HAP-1 (cell line): ENCODE data around the gene C2CD4C.

Experiments
- DNase-seq, 2 experiments: peaks; one replicate each; pipeline ENCODE4 v3.0.0-alpha.2; 2016 to 2020; ENCODE audit warnings: low spot score in 2 of 2
- H3K27me3 ChIP-seq: fragments of 250-450 bp; sonication (Bioruptor Pico); 2 replicates; pipeline ENCODE4 v1.5.1; 2020; ENCODE audit warnings: low read depth, mild to moderate bottlenecking, moderate library complexity
- H3K36me3 ChIP-seq: fragments of 250-450 bp; sonication (Bioruptor Pico); replicated peaks from 2 replicates; pipeline ENCODE4 v1.5.1; 2020; ENCODE audit warnings: mild to moderate bottlenecking
- H3K4me1 ChIP-seq: fragments of 250-450 bp; sonication (Bioruptor Pico); 2 replicates; pipeline ENCODE4 v1.5.1; 2020; ENCODE audit warnings: mild to moderate bottlenecking
- H3K4me3 ChIP-seq: fragments of 250-450 bp; sonication (Bioruptor Pico); 2 replicates; pipeline ENCODE4 v1.5.1; 2020; ENCODE audit warnings: mild to moderate bottlenecking, moderate library complexity
- H3K9me3 ChIP-seq: fragments of 250-450 bp; sonication (Bioruptor Pico); 2 replicates; pipeline ENCODE4 v1.5.1; 2020; ENCODE audit warnings: mild to moderate bottlenecking, moderate library complexity
- in situ Hi-C: fragments of 300-500 bp; cut with MboI; formaldehyde crosslinking; loops from 3 replicates; pipeline ENCODE4 v1.14.3; 2020; ENCODE audit warnings: low sequenced_read_pairs, inconsistent platforms, mixed read lengths

C2CD4C gene

DNA sequence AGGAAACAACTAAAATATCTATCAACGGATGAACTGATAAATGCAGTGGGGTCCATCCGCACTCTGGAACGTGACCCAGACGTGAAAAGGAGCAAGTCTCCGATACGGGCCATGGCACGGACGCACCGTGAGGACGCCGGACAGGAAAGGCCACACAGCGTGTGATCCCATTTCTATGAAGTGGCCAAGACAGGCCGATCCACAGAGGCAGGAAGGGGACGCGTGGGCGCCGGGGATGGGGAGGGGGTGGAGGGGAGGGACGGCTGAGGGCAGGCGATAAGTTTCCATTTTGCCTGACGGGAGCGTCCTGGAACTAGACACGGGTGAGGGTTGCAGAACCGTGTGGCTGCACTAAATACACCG is 38.1 kb upstream of the C2CD4C start:
- DNase-seq: no peak
- no peaks in the 10 kb centered on the region for H3K4me1 ChIP-seq
- in situ Hi-C loops: loop anchor here (10.0 kb wide), 1 partner anchor 122 kb away; no protein-coding TSS in a partner anchor
- no peak overlapping the region for H3K4me3 ChIP-seq
- H3K27me3 ChIP-seq: no peaks in the 10 kb centered on the region
- no peaks in the 10 kb centered on the region for H3K36me3 ChIP-seq
- H3K9me3 ChIP-seq: no peaks in the 10 kb centered on the region

DNA sequence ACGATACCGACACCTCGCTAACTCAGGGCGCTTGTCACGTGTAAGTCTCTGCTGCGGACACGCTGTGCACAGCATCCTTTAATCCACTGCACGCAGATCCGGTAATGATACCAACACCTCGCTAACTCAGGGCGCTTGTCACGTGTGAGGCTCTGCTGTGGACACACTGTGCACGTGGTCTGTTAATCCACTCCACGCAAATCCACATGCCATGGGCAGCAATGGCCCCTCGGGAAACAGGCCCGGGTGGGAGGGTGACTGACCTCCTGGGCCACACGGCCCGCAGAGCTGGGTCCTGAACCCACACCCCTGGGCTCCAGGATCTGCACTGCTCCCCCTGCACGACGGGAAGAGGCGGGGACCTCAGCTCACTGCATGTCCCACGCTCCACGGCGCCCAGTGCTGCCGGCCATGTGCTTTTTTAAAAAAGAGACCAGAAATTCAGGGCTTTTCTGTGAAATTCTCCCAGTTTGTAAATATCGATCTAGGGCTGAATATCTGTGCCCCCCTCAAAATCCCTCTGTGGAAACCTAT is 35.8 kb upstream of the C2CD4C start:
- no peaks in the 10 kb centered on the region for H3K36me3 ChIP-seq
- H3K27me3 ChIP-seq: no peaks in the 10 kb centered on the region
- no peaks in the 10 kb centered on the region for H3K4me1 ChIP-seq
- H3K4me3 ChIP-seq: no peak overlapping the region
- DNase-seq: no peak
- no peaks in the 10 kb centered on the region for H3K9me3 ChIP-seq
- in situ Hi-C loops: loop anchor here (10.0 kb wide), 1 partner anchor 120 kb away; no protein-coding TSS in a partner anchor

DNA sequence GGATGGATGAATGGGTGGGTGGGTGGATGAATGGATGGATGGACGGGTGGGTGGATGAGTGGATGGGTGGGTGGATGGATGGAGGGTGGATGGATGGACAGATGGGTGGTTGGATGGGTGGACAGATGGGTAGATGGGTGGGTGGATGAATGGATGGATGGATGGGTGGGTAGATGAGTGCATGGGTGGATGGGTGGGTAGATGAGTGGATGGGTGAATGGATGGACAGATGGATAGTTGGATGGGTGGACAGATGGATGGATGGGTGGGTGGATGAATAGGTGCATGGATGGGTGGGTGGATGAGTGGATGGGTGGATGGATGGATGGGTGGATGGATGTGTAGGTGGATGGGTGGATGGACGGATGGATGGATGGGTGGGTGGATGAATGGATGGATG is 34.1 kb upstream of the C2CD4C start:
- H3K36me3 ChIP-seq: no peaks in the 10 kb centered on the region
- DNase-seq: no peak
- no peaks in the 10 kb centered on the region for H3K9me3 ChIP-seq
- no peaks in the 10 kb centered on the region for H3K27me3 ChIP-seq
- H3K4me1 ChIP-seq: no peaks in the 10 kb centered on the region
- in situ Hi-C loops: loop anchor here (10.0 kb wide), 1 partner anchor 118 kb away; no protein-coding TSS in a partner anchor
- H3K4me3 ChIP-seq: no peak overlapping the region

DNA sequence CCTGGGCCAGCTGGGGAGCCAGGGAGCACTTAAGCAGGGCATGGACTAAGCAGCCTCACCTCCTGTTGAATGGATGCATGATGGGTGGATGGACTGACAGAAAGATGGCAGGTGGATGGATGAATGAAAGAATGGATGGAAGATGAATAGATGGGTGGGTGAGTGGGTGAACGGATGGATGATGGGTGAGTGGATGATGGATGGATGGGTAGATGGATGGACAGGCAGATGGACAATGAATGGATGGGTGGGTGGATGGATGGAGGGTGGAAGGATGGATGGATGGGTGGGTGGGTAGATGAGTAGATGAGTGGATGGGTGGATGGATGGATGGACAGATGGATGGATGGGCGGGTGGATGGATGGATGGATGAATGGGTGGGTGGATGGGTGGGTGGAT is 33.1 kb upstream of the C2CD4C start:
- H3K9me3 ChIP-seq: no peaks in the 10 kb centered on the region
- H3K27me3 ChIP-seq: no peaks in the 10 kb centered on the region
- in situ Hi-C loops: loop anchor here (10.0 kb wide), 1 partner anchor 117 kb away; no protein-coding TSS in a partner anchor
- no peaks in the 10 kb centered on the region for H3K4me1 ChIP-seq
- H3K36me3 ChIP-seq: no peaks in the 10 kb centered on the region
- H3K4me3 ChIP-seq: no peak overlapping the region
- no peak for DNase-seq

DNA sequence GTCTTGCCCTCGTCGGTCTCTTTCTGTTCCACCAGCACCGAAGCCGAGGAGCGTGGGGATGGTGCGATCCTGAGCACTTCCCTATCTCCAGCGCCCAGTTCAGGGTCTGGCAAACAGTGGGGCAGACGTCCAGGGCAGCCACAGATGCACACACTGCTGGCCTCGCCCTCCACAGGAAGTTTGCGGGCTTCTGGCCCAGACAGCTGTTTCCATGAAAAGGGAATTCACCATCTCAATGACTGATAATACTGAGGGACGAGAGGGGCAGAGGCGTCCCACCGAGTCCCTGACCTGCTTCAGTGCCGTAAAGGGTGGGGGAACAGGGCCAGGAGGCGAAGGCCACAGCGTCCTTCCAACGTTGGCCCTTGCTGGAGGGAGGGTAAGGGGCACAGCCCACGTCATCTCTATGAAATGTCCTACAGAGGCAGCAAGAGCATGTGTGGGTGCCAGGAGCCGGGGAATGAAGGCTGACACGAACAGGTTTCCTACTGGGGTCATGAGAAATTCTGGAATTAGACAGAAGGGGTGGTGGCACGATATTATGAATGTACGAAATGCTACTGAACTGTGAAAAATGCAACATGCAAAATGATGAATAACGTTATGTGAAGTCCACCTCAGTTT is 32.4 kb upstream of the C2CD4C start:
- Histone ChIP-seq H3K4me1 (no peaks in the 10 kb centered on the region), H3K27me3 (no peaks in the 10 kb centered on the region), H3K36me3 (no peaks in the 10 kb centered on the region), H3K4me3 (no peak overlapping the region), H3K9me3 (no peaks in the 10 kb centered on the region)
- in situ Hi-C loops: loop anchor here (10.0 kb wide), 1 partner anchor 117 kb away; no protein-coding TSS in a partner anchor
- DNase-seq: no peak

DNA sequence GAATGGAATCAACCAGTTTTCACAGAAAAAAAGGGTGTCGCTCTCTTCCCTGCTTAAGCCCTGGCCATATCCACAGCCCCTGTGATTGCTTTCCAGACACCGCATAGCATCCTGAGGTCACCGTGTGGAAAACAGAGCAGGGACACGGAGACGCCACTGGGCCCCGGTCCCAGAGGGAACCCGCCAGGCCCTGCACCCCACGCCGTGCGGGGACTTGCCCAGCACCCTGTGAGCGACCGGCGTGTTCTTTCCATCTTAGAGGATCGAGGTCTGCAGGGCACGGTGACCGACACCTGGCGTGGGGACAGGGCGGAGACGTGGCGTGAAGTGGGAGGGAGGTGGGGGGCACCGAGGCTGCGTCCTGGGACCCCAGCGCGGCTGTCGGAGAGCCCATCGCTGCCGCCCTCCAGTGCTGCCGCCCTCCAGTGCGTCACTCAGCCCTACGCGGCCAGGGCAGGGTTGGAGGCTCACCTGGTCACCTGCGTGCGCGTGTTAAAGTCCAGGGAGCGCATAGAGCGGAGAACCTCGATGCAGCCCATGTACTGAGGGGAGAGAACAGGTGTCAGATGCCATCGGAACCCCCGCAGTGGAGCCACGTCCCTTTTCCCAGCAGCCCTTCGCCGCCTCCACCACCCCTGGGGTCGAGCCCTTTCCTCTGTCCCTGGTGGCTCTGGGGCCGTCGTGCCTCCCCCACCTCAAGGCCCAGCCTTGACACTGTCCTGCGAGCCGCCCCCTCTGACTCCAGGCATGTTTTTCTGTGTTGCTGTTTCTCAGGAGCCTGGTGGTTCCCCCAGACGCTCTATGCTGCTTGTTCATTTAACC is 31.7 kb upstream of the C2CD4C start:
- Histone ChIP-seq H3K27me3 (no peaks in the 10 kb centered on the region), H3K4me3 (no peak overlapping the region), H3K36me3 (no peaks in the 10 kb centered on the region), H3K9me3 (no peaks in the 10 kb centered on the region), H3K4me1 (no peaks in the 10 kb centered on the region)
- in situ Hi-C loops: loop anchor here (10.0 kb wide), 1 partner anchor 116 kb away; no protein-coding TSS in a partner anchor
- DNase-seq: no peak

DNA sequence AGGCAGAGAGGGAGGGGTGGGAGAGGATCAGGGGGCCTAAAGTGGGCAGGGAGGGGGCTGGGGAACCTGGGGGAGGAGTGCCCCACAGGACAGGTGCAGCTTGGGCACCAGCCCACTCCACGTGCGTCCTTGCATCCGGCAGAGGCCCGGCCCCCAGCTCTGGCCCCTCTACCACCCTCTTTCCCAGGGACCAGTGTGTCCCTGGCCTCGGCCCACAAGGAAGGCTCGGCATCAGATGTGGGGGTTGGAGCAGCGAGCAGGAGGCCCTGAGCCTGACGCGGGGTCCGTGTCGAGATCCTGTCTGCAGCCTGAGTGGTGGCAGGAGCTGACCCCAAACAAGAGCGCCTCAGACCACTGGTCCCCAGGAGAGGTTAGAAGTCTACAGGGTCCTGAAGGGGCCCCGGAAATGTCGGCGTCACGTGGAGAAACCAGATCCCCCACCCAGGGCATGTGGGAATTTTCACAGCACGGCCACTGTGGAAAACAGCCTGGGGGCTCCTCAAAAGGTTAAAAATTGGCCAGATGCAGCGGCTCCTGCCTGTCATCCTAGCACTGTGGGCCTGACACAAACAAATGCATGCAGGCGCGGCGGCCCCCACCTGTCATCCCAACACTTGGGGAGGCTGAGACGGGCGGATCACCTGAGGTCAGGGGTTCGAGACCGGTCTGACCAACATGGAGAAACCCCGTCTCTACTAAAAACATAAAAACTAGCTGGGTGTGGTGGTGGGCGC is 30.4 kb upstream of the C2CD4C start:
- DNase-seq: no peak
- in situ Hi-C loops: no loop called here
- no peaks in the 10 kb centered on the region for H3K36me3 ChIP-seq
- no peaks in the 10 kb centered on the region for H3K4me1 ChIP-seq
- H3K4me3 ChIP-seq: no peak overlapping the region
- no peaks in the 10 kb centered on the region for H3K27me3 ChIP-seq
- no peaks in the 10 kb centered on the region for H3K9me3 ChIP-seq

DNA sequence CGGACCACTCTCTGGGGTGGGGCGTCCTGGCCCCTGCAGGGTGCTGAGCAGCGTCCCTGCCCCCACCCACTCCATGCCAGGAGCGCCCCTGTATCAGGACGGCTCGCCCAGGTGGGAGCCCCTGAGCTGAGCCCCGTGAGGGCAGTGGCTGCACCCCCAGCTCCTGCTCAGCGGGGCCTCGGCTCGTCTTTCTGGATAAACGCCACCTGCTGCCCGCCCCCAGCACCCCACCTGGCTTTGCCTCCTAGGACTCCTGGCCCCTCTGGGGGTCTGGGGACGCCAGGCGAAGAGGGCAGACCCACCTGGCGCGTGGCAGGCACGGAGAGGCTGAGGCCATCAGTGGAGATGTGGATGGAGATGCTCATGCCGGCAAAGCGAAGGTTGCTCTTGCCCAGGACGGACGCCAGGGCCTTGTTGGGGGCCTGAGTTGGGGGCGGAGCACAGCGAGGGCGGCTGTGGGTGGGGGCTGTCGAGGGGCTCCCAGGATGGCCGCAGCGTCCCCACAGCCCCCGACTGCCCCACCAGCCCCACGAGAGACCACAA is 29.5 kb upstream of the C2CD4C start:
- Histone ChIP-seq H3K4me1 (no peaks in the 10 kb centered on the region), H3K9me3 (no peaks in the 10 kb centered on the region), H3K36me3 (no peaks in the 10 kb centered on the region), H3K4me3 (no peak overlapping the region), H3K27me3 (no peaks in the 10 kb centered on the region)
- no peak for DNase-seq
- in situ Hi-C loops: no loop called here

DNA sequence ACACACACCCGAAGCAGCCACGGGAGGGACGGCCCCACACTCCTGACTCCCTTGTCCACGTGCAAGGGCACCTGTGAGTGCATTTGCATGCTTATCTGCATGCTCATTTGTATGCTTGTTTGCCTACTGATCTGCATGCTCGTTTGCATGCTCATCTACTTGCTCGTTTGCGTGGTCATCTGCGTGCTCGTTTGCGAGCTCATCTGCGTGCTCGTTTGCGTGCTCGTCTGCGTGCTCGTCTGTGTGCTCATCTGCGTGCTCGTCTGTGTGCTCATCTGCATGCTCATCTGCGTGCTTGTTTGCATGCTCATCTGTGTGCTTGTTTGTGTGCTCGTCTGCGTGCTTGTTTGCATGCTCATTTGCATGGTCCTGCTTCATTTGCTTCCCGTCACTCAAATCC is 28.1 kb upstream of the C2CD4C start:
- Histone ChIP-seq H3K27me3 (no peaks in the 10 kb centered on the region), H3K9me3 (no peaks in the 10 kb centered on the region), H3K36me3 (no peaks in the 10 kb centered on the region), H3K4me3 (no peak overlapping the region), H3K4me1 (no peaks in the 10 kb centered on the region)
- DNase-seq: no peak
- in situ Hi-C loops: no loop called here

DNA sequence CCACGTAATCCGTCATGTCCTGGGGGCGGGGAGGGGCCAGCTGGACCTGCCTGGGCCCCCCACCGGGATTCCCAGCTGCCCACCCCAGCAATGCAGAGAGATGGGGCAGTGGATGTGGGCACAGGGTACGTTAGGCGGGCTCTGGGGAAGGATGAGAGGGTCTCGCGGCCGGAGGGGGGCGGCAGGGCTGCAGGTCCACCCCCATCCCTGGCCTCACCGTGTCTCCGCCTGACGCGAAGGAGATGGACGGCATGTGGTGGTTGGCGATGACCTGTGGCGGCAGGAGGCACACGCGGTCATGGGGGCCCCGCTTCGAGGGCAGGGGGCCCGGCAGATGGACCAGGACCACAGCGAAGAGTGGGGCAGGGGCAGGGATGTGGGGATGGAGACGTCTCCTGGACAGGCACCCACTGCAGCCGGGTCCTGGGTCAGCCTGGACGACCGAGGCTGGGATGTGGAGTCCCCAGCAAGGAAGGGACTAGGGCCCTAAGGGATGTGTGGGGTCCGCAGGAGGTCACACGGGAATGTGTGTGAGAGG is 27.5 kb upstream of the C2CD4C start:
- Histone ChIP-seq H3K4me1 (no peaks in the 10 kb centered on the region), H3K27me3 (no peaks in the 10 kb centered on the region), H3K4me3 (no peak overlapping the region), H3K9me3 (no peaks in the 10 kb centered on the region), H3K36me3 (no peaks in the 10 kb centered on the region)
- no peak for DNase-seq
- in situ Hi-C loops: no loop called here

DNA sequence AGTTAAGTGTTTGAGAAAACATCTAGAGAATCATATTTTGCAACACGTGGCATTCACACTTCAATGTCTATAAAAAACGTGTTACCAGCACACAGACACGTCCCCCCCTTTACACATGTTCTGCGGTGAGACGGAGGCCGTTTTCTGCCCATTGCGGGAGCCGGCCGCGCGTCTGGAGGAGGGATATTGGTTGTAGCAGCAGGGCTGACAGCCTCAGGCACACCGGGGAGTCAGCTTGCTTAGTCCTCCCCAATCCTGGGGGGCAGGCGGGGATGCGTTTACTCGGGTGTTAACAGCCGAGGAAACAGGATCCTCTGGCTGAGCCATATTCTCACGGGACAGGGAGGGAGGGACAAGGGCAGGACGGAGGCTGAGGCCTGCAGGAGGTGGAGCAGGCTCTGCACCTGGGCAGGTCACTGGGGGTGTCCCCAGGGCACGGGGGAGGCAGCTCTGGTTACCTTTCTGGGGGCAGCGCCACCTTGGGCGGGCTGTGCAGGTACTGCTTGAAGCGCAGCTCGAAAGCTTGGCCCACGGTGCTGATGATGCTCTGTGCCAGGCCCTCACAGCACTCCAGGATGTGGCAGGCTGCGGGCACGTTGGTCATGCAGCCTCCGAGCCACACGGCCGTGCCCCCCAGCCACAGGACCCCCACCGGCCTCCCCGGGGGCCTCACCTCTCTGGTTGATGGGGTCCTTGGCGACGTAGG is 26.9 kb upstream of the C2CD4C start:
- no peak for DNase-seq
- H3K36me3 ChIP-seq: no peaks in the 10 kb centered on the region
- no peak overlapping the region for H3K4me3 ChIP-seq
- in situ Hi-C loops: no loop called here
- H3K9me3 ChIP-seq: no peaks in the 10 kb centered on the region
- no peaks in the 10 kb centered on the region for H3K4me1 ChIP-seq
- H3K27me3 ChIP-seq: no peaks in the 10 kb centered on the region

DNA sequence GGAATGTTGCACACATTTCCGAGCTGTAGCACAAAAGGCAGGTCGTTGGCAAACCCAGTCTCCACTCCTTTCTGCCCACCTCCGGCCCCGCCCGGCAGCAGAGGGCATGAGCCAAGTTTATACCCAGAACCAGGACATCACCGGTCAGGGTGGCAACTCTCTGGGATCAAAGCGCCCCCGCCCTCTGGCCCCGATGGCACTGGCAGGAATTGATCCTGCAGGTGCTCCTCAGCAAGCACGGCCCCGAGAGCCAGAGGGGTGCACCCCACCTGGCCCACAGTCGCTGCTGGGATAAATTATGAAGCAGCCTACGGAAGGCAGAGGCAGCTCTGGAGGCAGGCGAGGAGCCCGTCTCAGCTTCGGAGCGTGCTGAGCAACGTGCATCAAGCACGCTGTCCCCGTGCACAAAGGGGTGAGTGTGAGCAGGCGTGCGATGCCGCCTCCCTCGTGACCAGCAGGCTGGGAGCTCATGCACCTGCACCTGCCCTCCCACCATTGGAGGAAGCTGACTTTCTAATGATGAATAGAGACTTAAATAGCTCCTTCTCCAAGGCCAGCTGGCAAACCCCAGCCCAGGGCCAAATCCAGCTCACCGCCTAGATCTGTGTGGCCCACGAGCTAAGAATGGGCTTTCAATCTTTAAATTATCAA is 26.2 kb upstream of the C2CD4C start:
- no peak for DNase-seq
- Histone ChIP-seq H3K27me3 (no peaks in the 10 kb centered on the region), H3K4me1 (no peaks in the 10 kb centered on the region), H3K9me3 (no peaks in the 10 kb centered on the region), H3K4me3 (no peak overlapping the region), H3K36me3 (no peaks in the 10 kb centered on the region)
- in situ Hi-C loops: no loop called here
